GM10248 (cell line): ENCODE measurements around the gene TMEM121.

Experiments
- CTCF ChIA-PET: fragments of 300-600 bp; sonication (Branson Sonifier 250); formaldehyde crosslinking; extraction: SDS; loops from one replicate; lab custom pipeline; 2021; ENCODE audit warnings: antibody characterized with exemption; lab: Yijun Ruan, JAX
- POLR2A ChIA-PET: fragments of 350-650 bp; sonication (Branson Sonifier 250); formaldehyde crosslinking; extraction: SDS; loops from one replicate; lab custom pipeline; 2020; ENCODE audit warnings: antibody characterized with exemption; lab: Yijun Ruan, JAX
- DNase-seq: peaks from one replicate; pipeline ENCODE4 v3.0.0; 2012; ENCODE audit errors: extremely low spot score
- CTCF ChIP-seq: IDR thresholded peaks from 2 replicates; pipeline ENCODE4 v1.5.1; 2012; ENCODE audit warnings: mild to moderate bottlenecking, low read depth; ENCODE audit errors: extremely low read depth, missing control alignments, control extremely low read depth

Gene TMEM121

GRCh38 chr14:105480199-105480746, 46.1 kb upstream of the TMEM121 start:
- no peak for TF ChIP-seq CTCF
- ChIA-PET POLR2A (interaction anchor here (1.1 kb wide), 1 partner anchor 9 kb away, joined by 10 read pairs; no protein-coding TSS in a partner anchor), CTCF (interaction anchor here (0.6 to 3.5 kb wide), 38 partner anchors 9 to 938 kb away, joined by 3 to 91 read pairs (median 4); partner anchors contain the start of genes PACS2 and TEDC1)
- no peak for DNase-seq

- CTCF ChIA-PET = interaction anchor here (0.6 to 3.5 kb wide), 41 partner anchors 10 to 937 kb away, joined by 3 to 91 read pairs (median 3); partner anchors contain the start of genes BRF1, PACS2 and TEDC1
- TF ChIP-seq CTCF = peak; percentile 99
- DNase-seq = peak; percentile 93
- POLR2A ChIA-PET = interaction anchor here (1.1 kb wide), 1 partner anchor 8 kb away, joined by 10 read pairs; no protein-coding TSS in a partner anchor
Measured at GRCh38 chr14:105480807-105481801, 45.3 kb upstream of the TMEM121 start.

GRCh38 chr14:105481886-105482457, 44.4 kb upstream of the TMEM121 start:
- no peak for TF ChIP-seq CTCF
- ChIA-PET POLR2A (no interaction called here), CTCF (interaction anchor here (0.6 to 3.5 kb wide), 17 partner anchors 10 to 391 kb away, joined by 3 to 91 read pairs (median 9); partner anchors contain the start of genes BRF1 and TEDC1)
- DNase-seq = peak; percentile 95

GRCh38 chr14:105482486-105483110, 43.8 kb upstream of the TMEM121 start:
- ChIA-PET CTCF (interaction anchor here (1.5 to 3.5 kb wide), 6 partner anchors 9 to 182 kb away, joined by 4 to 91 read pairs (median 19); partner anchors contain the start of genes BRF1 and TEDC1), POLR2A (no interaction called here)

GRCh38 chr14:105483300-105484068, 42.9 kb upstream of the TMEM121 start:
- no peak for DNase-seq

More at GRCh38 chr14:105482486-105483110, 43.8 kb upstream of the TMEM121 start:
- TF ChIP-seq CTCF = no peak
- no peak for DNase-seq

More at GRCh38 chr14:105483300-105484068, 42.9 kb upstream of the TMEM121 start:
- TF ChIP-seq CTCF = no peak
- ChIA-PET CTCF (interaction anchor here (0.7 to 3.5 kb wide), 4 partner anchors 8 to 509 kb away, joined by 3 to 91 read pairs (median 20); partner anchors contain the start of genes BRF1 and TEDC1), POLR2A (interaction anchor here (0.6 kb wide), 1 partner anchor 374 kb away, joined by 4 read pairs; no protein-coding TSS in a partner anchor)
